NCI-H1436 treated with DMSO at 0.1 percent for 48 hours (cell line): ENCODE measurements around the gene DAPP1.
"Not testable (repeated sequence)": the region's sequence is repeated elsewhere in the genome, so short reads cannot be mapped to it uniquely, and the experiment has no call there.

Source experiments
- DNase-seq: peaks from one replicate; lab custom pipeline; 2025; lab: John Stamatoyannopoulos, UW

The DAPP1 gene

DNA sequence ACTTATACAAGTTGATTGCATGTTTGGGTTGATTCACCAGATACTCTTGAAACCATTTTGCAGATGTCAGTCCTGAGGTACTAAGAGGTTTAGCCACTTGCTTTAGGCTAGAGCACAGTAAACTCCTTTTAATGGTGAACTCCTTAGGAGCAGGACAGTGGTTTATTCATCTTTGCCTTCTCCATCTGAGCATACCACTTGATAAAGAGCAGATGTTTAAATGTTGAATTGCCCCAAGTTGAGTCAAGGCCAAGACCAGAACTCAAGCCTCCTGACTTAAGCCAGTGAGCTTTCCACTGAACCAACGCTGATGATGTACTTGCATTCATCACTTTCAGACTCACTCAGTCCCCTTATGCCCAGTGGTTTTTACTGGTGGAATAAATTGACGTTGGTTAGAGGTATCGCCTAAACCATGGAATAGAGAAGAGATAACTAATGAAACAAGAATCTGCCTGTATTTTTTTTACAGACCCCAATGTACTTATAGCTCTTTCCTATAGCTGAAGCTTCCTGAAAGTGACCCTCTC, 7.5 kb downstream of the DAPP1 start:
- no peak for DNase-seq

DNA sequence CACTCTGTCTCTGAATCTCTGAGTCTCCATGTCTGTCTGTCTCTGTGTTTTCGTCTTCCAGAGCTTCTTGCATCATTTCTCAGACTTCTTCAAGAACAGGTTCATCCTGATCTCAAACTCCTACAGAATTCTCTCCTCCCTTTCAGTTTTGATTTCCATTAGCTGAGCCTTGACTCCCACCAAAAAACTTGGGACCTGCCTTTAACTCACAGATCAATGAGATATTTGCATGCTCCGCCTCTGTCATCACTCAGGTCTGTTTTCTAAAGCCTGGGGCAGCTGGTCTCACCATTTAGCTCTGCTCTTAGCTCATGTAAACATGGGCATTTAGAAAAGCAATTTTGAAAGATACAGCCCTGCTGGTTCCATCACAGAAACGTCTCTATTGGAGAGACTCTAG, 8.6 kb downstream of the DAPP1 start:
- no peak for DNase-seq

DNA sequence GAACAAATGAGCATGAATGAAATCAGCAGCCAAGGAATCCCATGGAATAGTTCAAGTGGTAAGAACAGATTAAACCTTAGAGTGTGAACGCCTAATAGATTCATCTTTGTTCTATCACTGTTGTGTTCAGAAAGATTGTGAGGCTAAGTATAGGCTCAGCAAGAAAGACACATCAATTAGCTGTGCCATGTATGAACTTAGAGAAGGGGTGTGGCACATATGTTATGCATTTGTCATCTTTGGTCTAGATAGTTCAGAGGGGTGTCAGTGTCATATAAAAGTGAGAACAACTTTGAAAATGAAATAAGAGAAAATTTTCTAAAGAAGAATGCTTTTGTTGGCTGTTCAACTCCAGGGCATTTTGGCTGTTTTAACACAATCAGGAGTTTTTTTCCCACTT, 9.4 kb downstream of the DAPP1 start:
- DNase-seq, result no peak

DNA sequence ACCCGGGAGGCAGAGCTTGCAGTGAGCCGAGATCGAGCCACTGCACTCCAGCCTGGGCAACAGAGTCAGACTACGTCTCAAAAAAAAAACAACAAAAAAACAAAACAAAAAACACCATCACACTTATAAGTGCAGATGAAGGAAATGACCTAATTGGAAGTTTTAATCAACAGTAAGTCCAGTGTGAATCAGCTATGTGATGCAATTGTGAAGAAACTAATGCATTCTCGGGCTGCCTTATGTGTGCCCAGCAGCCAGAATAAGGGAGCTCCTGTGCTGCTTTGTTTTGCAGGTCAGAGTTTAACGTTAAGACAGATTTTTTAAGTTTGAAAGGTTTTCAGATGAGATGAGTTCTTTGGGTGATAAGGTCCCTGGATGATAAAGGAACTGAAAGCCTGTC, 10.8 kb downstream of the DAPP1 start:
- no peak for DNase-seq

DNA sequence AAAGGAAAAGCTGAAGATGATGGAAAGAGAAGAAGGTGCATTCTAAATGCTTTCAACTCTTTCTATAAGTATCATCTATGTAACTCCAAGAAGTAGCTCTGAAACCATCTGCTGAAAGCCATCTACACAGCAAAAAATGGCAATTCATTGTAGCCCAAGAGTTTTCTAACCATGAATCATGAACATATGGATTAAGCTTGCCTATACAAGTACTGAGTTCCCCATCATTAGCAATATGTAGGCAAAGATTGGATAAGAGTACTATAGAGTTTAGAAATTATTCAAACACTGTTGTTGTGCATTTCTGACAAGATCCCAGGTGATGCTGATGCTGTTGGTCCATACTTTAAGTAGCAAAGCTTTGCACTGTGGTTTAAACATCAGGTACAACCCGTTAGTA, 11.2 kb downstream of the DAPP1 start:
- DNase-seq, result no peak

DNA sequence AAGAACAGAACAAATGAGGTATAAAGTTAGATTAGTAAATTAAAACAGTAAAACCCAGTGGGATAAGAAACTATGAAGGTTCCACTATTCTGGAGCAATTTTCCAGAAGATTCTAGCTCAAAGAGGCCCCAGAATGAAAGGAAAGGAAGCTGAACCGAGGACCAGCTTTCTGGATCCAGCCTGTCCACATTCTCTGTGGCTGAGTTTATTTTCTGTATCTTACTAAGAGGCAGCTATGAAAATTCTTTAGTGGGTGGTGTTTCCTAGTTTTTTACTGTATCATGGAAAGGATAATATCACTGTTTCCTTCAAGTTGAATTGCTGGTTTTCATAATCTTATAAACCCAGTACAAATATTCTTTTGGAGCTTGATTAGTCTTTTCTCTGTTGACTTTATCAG, 11.8 kb downstream of the DAPP1 start:
- no peak for DNase-seq

DNA sequence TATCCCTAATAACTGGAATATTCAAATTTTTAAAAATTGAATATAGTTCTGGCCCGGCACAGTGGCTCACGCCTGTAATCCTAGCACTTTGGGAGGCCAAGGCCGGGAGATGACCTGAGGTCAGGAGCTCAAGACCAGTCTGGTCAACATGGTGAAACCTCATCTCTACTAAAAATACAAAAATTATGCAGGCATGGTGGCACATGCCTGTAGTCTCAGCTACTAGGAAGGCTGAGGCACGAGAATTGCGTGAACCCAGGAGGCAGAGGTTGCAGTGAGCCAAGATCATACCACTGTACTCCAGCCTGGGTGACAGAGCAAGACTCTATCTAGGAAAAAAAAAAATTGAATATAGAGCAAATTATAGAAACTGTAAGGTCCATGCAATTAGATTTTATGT, 13.4 kb downstream of the DAPP1 start:
- DNase-seq, result not testable (repeated sequence)

DNA sequence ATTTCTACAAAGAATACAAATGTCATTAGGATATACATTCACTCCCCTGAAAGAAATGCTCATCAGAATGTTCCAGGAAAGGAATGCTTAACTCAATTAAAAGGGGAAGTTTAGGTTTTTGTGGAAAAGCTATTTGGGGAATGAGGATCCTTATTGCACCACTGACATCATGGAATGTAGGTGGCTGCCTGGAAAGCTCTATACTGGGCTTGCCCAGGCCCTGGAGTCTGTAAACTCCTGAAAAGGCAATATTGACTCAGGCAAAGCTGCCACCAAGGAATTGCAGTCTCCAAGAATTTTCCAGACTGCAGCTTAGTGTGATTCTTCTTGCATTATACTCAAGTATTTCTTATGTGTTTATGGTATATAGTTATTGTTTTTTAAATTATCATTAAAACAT, 15.7 kb downstream of the DAPP1 start:
- DNase-seq, result no peak

DNA sequence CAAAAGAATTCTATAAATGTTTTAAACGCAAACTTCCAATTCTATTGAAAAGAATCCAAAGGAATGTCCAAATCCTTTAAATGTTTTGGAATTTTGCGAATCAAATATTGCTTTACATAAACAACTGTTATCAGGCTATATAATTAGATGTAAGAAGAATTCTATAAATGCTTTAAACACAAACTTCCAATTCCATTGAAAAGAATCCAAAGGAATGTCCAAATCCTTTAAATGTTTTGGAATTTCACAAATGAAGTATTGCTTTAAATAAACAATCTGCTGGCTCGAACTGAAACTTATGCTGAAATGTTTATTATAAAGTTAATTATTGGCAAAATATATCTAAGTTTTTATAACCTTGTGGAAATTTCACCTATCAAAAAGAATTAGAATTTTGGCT, 16.1 kb downstream of the DAPP1 start:
- DNase-seq, result no peak

DNA sequence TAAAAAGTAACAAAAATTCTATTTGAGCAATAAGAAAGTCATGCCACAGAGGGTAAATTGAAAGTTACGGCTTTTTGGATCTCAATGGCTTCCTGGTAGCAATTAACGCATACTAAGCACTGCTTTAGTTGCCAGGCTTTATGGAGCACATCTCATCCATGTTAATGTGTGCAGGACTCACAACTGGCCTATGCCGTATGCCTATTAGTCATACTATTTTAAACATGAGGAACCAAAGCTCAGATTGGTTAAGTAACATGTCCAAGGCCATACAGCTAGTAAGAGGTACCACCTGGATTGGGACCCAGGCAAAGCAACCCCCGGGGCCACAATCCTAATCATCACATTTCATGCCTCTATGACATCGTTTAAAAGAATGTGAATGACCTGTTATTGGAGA, 17.1 kb downstream of the DAPP1 start:
- no peak for DNase-seq

DNA sequence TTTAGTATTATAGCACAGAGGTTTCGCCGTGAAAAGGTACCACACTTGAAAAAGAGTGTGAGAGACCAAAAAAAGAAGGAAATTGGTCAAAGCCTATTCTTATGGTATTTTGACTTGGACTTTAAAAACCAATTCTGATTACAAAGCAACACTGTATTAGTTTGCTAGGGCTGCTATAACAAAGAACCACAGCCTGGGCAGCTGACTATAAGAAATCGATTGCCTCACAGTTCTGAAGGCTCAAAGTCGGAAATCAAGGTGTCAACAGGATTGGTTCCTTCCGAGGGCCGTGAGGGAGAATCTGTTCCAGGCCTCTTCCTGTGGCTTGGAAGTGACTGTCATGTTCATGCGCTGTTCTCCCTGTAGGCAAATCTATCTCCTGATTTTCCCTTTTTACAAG, 17.9 kb downstream of the DAPP1 start:
- DNase-seq, result no peak

DNA sequence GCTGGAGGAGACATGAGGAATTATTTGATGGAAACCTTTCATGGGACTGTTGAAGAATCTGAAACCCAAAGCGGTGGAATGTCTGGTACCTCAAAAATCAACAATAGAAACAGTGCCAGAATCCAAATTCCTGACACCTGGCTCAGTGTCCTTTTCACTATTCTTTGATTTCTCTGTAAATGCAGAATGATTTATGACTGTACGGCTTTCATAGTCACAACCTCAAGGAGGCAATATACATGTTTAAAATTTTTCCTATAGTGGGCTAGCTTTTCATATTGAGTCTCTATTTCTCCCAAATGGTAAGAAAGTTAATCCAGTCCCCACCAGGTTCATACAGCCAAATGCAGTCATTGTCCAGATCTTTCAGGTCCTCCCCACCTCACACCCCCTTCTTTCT, 19.3 kb downstream of the DAPP1 start:
- no peak for DNase-seq

DNA sequence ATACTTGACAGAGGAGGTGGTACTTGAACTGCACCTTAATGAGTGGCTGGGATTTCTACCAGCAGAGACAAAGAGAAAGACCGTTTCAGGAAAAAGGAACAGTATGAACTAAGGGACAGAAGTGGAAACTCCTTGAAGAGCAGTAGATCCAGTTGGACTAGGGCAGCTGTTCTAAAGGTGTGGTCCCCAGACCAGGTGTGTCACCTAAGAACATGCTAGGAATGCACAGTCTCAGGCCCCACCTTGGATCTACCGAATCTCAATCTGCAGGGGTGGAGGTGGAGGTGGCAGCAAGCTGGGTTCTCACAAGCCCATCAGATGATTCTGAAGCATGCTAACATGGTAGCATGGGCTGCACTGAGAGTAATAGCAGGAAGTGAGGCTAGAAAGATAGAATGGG, 22.3 kb downstream of the DAPP1 start:
- no peak for DNase-seq

DNA sequence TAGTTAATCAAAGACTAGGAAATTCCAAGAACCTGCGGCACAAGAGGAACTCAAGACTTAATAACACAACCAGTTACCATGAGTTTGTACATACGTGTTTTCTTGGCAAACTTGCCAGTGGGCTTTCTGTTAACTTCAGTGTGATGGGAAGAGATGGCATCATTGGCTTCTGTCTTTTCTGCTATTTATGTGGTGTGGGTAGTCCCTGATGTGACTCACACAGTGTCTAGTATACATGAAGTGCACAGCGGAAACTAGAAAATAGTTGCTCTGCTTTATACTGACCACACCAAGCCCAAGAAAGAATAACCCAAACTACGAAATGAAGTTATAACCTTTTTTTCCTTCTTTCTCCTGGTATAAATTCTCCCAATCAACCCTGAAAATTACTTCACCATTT, 24.5 kb downstream of the DAPP1 start:
- DNase-seq, result no peak

DNA sequence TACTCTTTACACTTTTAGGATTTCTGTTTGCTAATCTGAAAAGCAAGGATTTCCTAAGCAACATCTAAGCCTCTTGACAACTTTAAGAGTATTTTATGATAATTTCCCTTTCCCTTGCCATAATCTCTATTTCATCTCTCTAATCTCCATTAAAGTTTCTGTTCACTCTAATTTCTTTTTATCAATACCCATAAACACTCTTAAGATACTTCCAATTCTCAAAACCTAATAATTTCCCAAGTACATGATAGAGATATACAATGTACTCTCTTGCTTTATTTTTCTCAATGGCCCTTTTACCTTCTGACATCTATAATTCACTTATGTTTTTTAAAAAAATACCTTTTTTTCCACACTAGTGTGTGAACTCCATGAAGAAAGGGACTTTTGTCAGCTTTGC, 26.8 kb downstream of the DAPP1 start:
- DNase-seq, result no peak

DNA sequence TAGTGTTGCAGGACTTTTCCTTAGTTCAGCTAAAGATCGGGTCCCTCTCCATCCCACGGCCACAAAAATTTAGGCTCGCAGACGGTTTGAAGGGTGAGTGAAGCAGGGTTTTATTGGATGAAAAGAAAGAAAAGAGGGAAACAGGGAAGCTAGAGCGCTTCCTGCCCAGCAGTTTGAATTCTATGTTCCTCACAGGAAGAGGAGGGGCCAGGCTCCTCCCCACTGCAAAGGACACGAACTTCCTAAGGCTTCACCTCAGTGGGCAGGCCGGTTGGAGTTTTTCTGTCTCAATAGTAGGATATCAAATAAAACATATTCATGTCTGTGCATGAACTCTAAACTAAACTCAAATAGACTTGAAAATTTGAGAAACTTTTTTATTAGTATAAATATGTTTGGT, 27.4 kb downstream of the DAPP1 start:
- no peak for DNase-seq

DNA sequence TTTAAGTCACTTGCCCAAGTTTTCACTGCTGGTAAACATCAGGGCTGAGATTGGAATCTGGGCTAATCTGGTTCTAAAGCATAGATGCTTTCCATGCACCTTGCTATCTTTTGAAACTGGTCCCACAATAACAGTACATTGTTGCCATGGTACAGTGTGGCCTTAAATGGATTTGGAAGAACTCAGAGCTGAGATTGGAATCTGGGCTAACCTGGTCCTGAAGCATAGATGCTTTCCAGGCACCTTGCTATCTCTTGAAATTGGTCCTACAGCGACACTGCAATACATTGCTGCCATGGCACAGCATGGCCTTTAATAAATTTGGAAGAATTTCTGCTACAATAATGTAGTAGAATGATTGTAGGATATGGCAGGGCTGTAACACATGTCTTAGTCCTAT, 28.6 kb downstream of the DAPP1 start:
- DNase-seq, result no peak

DNA sequence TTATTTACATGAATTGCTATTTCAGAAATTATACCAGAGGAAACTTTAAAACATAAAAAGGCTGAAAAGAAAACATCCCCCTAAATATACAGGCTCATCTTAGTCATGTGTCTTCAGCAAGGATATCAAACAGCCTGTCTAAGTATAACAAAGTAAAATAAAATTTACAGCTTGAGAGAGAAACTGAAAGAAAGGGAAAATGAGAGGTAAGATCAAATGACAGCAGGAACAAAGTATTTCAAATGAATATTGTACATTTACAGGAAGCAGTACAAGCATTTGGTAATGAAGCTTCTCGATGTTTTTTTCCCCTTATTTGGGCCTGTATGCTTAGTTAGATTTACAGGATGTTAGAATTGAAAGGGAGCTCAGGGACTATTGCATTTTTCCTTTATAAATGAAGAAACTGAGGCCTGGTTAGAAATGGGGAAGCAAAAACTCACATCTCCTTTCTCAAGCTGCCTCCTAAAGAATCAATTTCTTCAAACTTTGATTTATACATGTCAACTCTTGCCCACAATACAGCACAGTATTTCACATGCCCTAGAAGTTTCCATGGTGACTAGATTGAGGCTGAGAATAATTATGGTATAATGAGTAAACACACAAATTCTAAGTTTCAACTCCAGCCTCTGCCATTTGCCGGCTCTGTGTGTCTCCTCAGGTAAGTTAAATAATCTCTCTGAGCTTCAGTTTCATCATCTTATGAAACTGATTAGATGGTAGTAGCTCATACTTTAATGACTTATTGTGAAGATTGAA, 29.3 kb downstream of the DAPP1 start:
- DNase-seq, result peak; percentile 25

DNA sequence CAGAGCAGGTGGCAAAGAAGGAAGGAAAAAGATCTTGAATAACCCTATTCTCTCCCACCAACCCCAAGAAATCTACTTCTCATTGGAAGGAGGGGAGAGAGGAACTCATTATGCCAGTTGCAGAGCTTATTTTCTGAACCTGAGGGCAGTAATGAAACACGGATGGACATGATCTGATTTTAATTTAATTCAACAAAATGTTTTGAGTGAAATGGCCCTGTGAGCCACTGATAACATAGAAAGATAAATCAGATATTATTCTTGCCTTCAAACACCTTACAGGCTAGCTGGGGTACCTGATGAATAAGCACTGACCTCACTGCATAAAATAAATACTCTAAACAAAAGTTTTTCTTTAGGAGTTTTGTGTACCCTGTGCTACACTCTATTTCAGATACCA, 30.3 kb downstream of the DAPP1 start:
- no peak for DNase-seq

DNA sequence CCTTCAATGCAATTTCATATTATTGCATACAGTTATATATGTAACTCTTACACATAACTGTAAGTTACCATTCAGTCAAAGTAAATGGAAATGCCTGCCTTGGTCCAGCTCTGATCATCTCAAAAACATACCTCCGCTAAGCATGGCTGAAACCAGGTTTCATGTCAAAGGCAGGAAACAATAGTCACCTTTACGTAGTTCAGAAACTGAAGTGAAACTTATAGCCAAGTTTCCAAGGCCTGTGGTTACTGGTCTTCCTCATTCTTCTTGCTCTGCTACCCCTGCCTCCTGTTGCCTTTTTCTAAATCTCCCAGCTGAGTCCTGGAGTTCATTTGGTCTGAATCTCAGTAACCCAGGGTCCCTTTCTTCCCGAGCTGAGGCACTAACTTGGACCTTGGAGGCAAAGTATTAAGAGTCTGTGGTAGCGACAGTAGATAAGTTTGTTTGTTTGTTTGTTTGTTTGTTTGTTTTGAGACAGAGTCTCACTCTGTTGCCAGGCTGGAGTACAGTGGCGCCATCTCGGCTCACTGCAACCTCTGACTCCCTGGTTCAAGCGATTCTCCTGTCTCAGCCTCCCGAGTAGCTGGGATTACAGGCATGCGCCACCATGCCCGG, 30.8 kb downstream of the DAPP1 start:
- DNase-seq, result no peak

DNA sequence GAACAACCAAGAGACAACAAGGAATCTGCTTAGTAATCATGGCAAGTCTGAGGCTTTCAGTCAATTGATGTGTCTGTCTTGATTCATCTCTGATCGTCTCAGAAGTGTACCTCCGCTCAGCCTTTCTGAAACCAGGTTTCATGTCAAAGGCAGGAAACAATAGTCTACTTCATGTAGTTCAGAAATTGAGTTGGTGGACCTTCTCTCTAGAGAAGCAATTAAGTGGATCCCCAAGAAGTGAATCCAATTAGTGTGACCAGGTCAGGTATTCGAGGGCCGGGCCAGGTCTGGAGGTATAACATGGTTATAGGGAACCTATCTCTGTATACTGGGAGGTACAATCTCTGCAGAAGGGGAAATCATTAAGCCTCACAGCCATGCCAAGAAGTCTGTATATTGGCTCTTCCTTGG, 32.0 kb downstream of the DAPP1 start:
- no peak for DNase-seq

DNA sequence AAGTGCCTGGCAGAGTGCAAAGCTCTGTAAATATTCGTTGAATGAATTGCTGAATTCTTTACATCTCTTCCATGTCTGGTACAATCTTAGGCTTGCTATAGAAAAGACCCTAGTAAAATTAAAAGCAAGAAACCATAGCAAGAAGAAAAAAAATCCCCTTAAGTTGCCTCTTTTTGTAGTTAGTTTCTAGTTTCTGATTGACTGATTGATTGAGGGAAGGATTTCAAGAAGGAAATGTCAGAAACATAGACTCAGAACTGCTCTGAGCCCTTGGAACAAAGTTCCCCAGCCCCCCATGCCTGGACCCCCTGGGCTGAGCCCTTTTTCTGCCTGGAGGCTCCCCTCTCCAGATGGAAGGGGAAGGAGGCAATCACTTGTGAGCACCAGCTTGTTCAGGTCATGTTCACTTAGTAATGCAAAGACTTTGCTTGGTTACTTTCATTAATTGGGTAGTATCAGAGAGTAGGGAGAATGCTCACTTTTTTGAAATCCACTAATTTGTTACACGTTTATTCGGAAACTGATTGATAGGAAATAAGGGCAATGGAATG, 35.6 kb downstream of the DAPP1 start:
- DNase-seq, result no peak

DNA sequence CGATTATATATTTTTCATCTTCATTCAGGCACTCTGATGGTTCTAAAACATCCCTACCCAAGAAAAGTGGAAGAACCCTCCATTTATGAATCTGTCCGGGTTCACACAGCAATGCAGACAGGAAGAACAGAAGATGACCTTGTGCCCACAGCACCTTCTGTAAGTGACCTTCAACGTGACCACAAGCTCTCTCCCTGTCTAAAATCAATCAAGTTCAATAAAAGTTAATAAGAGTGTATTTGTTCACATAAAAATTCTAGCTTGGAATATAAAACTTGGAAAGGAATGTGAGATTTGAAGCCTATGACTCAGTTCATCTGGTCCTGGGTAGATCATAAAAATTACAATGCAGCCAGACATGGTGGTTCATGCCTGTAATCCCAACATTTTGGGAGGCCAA, 36.6 kb downstream of the DAPP1 start:
- no peak for DNase-seq

DNA sequence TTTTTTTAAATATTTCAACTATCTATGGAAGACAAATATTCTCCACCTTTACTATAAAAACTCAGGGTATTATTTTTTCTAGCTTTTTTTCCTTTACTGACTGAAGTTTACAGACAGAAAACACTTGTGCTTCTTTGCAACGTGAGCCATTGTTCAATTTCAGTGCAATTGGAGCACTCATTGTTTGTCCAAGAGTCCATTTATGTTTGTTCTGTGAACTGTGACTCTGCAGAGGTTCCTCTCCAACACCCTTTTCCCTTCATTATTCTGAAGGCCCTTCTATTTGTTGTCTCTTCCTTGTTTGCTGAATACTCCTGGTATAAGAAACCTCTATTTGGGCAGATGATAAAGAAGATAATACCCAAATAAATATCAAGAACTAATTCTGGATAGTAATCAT, 37.4 kb downstream of the DAPP1 start:
- no peak for DNase-seq
